H1 (cell line): ENCODE data around the gene FBXO34. TPM values are rescaled to one million over a fixed set of nuclear protein-coding genes. Genes with fewer than 3 reads are reported as not detected.

Source experiments
- CTCF ChIA-PET: fragments of 300-600 bp; sonication (Branson Sonifier 250); formaldehyde crosslinking; loops from one replicate; lab custom pipeline; 2021; ENCODE audit not compliant: partially characterized antibody; lab: Charles Lee
- POLR2A ChIA-PET: fragments of 300-600 bp; sonication (Branson Sonifier 250); formaldehyde crosslinking; loops from one replicate; lab custom pipeline; 2021; ENCODE audit warnings: inconsistent platforms; ENCODE audit not compliant: partially characterized antibody; lab: Charles Lee
- DNase-seq, 2 experiments: peaks; one replicate each; pipeline versions ENCODE4 v3.0.0 to v3.0.0-alpha.2; 2010 to 2022; ENCODE audit warnings: low spot score in 2 of 2, low read depth in 1 of 2, mixed read lengths in 1 of 2
- FAIRE-seq: peaks from 2 replicates; lab custom pipeline; 2011; peaks lifted over from hg19 to GRCh38; lab: Jason Lieb, UNC
- H2AFZ ChIP-seq: 2 replicates; pipeline ENCODE4 v1.8.1; 2012; ENCODE audit warnings: low read length, inconsistent platforms
- H2AK5ac ChIP-seq: 2 replicates; pipeline ENCODE4 v1.6.1; 2013; ENCODE audit warnings: low read depth, low read length
- H2BK120ac ChIP-seq: replicated peaks from 2 replicates; pipeline ENCODE3; 2013; ENCODE audit warnings: low read depth, low read length, inconsistent platforms
- H2BK12ac ChIP-seq: 2 replicates; pipeline ENCODE4 v1.6.1; 2013; ENCODE audit warnings: low read depth, low read length
- H2BK15ac ChIP-seq: 2 replicates; pipeline ENCODE4 v1.6.1; 2013; ENCODE audit warnings: low read length
- H2BK20ac ChIP-seq: 2 replicates; pipeline ENCODE4 v1.6.1; 2013; ENCODE audit warnings: low read length
- H2BK5ac ChIP-seq: 2 replicates; pipeline ENCODE4 v1.6.1; 2013; ENCODE audit warnings: low read depth, low read length
- H3K14ac ChIP-seq: 2 replicates; pipeline ENCODE4 v1.6.1; 2013; ENCODE audit warnings: inconsistent platforms; ENCODE audit not compliant: insufficient read length
- H3K18ac ChIP-seq: 2 replicates; pipeline ENCODE4 v1.6.1; 2013; ENCODE audit warnings: low read length; ENCODE audit errors: extremely low read depth
- H3K23ac ChIP-seq: 2 replicates; pipeline ENCODE4 v1.6.1; 2013; ENCODE audit warnings: inconsistent platforms; ENCODE audit not compliant: insufficient read length
- H3K23me2 ChIP-seq: 2 replicates; pipeline ENCODE4 v1.6.1; 2013; ENCODE audit warnings: low read depth, low read length
- H3K27ac ChIP-seq: 2 replicates; pipeline ENCODE4 v1.6.1; 2011; ENCODE audit warnings: low read depth, low read length, inconsistent platforms
- H3K27me3 ChIP-seq, 4 experiments: replicated peaks in 1 of 4; 1 replicate in 1 of 4; 2 replicates in 3 of 4; pipeline versions ENCODE4 v1.6.1 to v1.8.1; 2011 to 2013; ENCODE audit warnings: low read length in 3 of 4, mild to moderate bottlenecking in 3 of 4, inconsistent platforms in 2 of 4, mixed read lengths in 2 of 4, moderate library complexity in 1 of 4; ENCODE audit not compliant: control insufficient read depth in 3 of 4, insufficient read depth in 3 of 4; ENCODE audit errors: extremely low read depth in 1 of 4
- H3K36me3 ChIP-seq, 4 experiments: 2 replicates each; pipeline versions ENCODE4 v1.6.1 to v1.8.1; 2011 to 2013; ENCODE audit warnings: mild to moderate bottlenecking in 4 of 4, low read length in 3 of 4, moderate library complexity in 2 of 4, control low read depth in 1 of 4, inconsistent platforms in 1 of 4; ENCODE audit not compliant: insufficient read depth in 4 of 4, control insufficient read depth in 2 of 4
- H3K4ac ChIP-seq: replicated peaks from 2 replicates; pipeline ENCODE3; 2013; ENCODE audit warnings: low read length, low read depth, mixed read lengths, inconsistent platforms; ENCODE audit not compliant: insufficient read length
- H3K4me1 ChIP-seq, 4 experiments: replicated peaks in 1 of 4; 1 replicate in 1 of 4; 2 replicates in 3 of 4; pipeline versions ENCODE4 v1.6.1 to v1.8.1; 2011 to 2013; ENCODE audit warnings: low read length in 3 of 4, inconsistent platforms in 2 of 4, mixed read lengths in 1 of 4; ENCODE audit not compliant: insufficient read depth in 4 of 4, control insufficient read depth in 3 of 4
- H3K4me2 ChIP-seq, 2 experiments: 2 replicates each; pipeline versions ENCODE4 v1.6.1 to v1.8.1; 2011 to 2013; ENCODE audit warnings: low read depth in 2 of 2, low read length in 2 of 2, control low read depth in 1 of 2, inconsistent platforms in 1 of 2, mild to moderate bottlenecking in 1 of 2; ENCODE audit not compliant: insufficient read depth in 1 of 2
- H3K4me3 ChIP-seq, 4 experiments: fragments of 200-600, 300-600 bp in 1 of 4; sonication (generic), shearing (Covaris generic), sonication (Bioruptor Twin) in 1 of 4; 2 replicates each; pipeline versions ENCODE4 v1.5.1 to v1.8.1; 2011 to 2016; ENCODE audit warnings: low read length in 4 of 4, low read depth in 3 of 4, control low read depth in 2 of 4, inconsistent platforms in 2 of 4, mild to moderate bottlenecking in 2 of 4, mixed read lengths in 1 of 4, moderate library complexity in 1 of 4; ENCODE audit not compliant: insufficient read depth in 2 of 4; ENCODE audit errors: extremely low read depth in 1 of 4
- H3K56ac ChIP-seq: replicated peaks from 2 replicates; pipeline ENCODE3; 2013; ENCODE audit warnings: low read depth, mild to moderate bottlenecking, mixed read lengths, low read length, inconsistent platforms; ENCODE audit not compliant: insufficient read length
- H3K79me1 ChIP-seq: 2 replicates; pipeline ENCODE4 v1.6.1; 2013; ENCODE audit warnings: low read depth, low read length, control low read depth
- H3K79me2 ChIP-seq, 2 experiments: 2 replicates each; pipeline versions ENCODE4 v1.6.1 to v1.8.1; 2012 to 2013; ENCODE audit warnings: low read length in 2 of 2, mild to moderate bottlenecking in 2 of 2, inconsistent platforms in 1 of 2; ENCODE audit not compliant: insufficient read depth in 2 of 2, control insufficient read depth in 1 of 2
- H3K9ac ChIP-seq, 4 experiments: replicated peaks in 1 of 4; 1 replicate in 1 of 4; 2 replicates in 3 of 4; pipeline versions ENCODE4 v1.6.1 to v1.8.1; 2011 to 2013; ENCODE audit warnings: low read depth in 3 of 4, low read length in 3 of 4, control low read depth in 2 of 4, mild to moderate bottlenecking in 2 of 4, moderate library complexity in 2 of 4, inconsistent platforms in 1 of 4; ENCODE audit errors: extremely low read depth in 1 of 4
- H3K9me3 ChIP-seq, 2 experiments: 2 replicates each; pipeline versions ENCODE4 v1.6.1 to v1.8.1; 2012 to 2013; ENCODE audit warnings: mild to moderate bottlenecking in 2 of 2, moderate library complexity in 2 of 2, control low read depth in 1 of 2, inconsistent platforms in 1 of 2, low read depth in 1 of 2, low read length in 1 of 2, mixed read lengths in 1 of 2; ENCODE audit not compliant: insufficient read depth in 2 of 2
- H4K20me1 ChIP-seq, 2 experiments: replicated peaks in 1 of 2; 2 replicates each; pipeline versions ENCODE3 to v1.8.1; 2011 to 2013; ENCODE audit warnings: inconsistent platforms in 2 of 2, low read length in 2 of 2, mild to moderate bottlenecking in 1 of 2; ENCODE audit not compliant: insufficient read depth in 2 of 2, control insufficient read depth in 1 of 2
- H4K5ac ChIP-seq: 2 replicates; pipeline ENCODE4 v1.6.1; 2013; ENCODE audit warnings: low read length, low read depth, mixed read lengths, inconsistent platforms; ENCODE audit not compliant: insufficient read length
- H4K8ac ChIP-seq: 2 replicates; pipeline ENCODE4 v1.8.0; 2013; ENCODE audit warnings: mild to moderate bottlenecking, moderate library complexity, low read length, inconsistent platforms; ENCODE audit not compliant: insufficient read depth; ENCODE audit errors: extremely low read depth
- H4K91ac ChIP-seq: replicated peaks from 2 replicates; pipeline ENCODE3; 2013; ENCODE audit warnings: low read length, mixed read lengths, inconsistent platforms; ENCODE audit not compliant: insufficient read length
- ASH2L ChIP-seq: fragments of 200-600, 300-600 bp; sonication (generic); IDR thresholded peaks from one replicate; pipeline ENCODE4 v1.7.1; 2017; ENCODE audit warnings: low read length
- BACH1 ChIP-seq: IDR thresholded peaks from 2 replicates; pipeline ENCODE4 v1.6.1; 2012; ENCODE audit warnings: low read length, improper control_type of control experiment
- CHD2 ChIP-seq: IDR thresholded peaks from 2 replicates; pipeline ENCODE4 v1.6.1; 2012; ENCODE audit warnings: low read length, improper control_type of control experiment
- CTCF ChIP-seq, 3 experiments: IDR thresholded peaks; 1 replicate in 2 of 3; 2 replicates in 1 of 3; pipeline versions ENCODE4 v1.5.1 to v1.6.1; 2011; ENCODE audit warnings: low read length in 3 of 3, mild to moderate bottlenecking in 3 of 3, inconsistent platforms in 2 of 3, low read depth in 1 of 3, moderate library complexity in 1 of 3; ENCODE audit not compliant: insufficient read depth in 1 of 3; ENCODE audit errors: control extremely low read depth in 1 of 3
- EGR1 ChIP-seq: IDR thresholded peaks from 2 replicates; pipeline ENCODE4 v1.6.1; 2011; ENCODE audit warnings: low read depth, low read length, borderline replicate concordance
- FOSL1 ChIP-seq: IDR thresholded peaks from 2 replicates; pipeline ENCODE4 v1.6.1; 2011; ENCODE audit warnings: mild to moderate bottlenecking, low read depth, low read length, moderate library complexity; ENCODE audit not compliant: insufficient read depth
- GTF2F1 ChIP-seq: IDR thresholded peaks from 2 replicates; pipeline ENCODE4 v1.6.1; 2012; ENCODE audit warnings: low read depth, low read length, improper control_type of control experiment, borderline replicate concordance
- JUND ChIP-seq: IDR thresholded peaks from 2 replicates; pipeline ENCODE4 v1.6.1; 2011; ENCODE audit warnings: mild to moderate bottlenecking, improper control_type of control experiment, low read length
- SP2 ChIP-seq: IDR thresholded peaks from 2 replicates; pipeline ENCODE4 v1.6.1; 2012; ENCODE audit warnings: mild to moderate bottlenecking, low read length, inconsistent platforms
- TAF1 ChIP-seq: IDR thresholded peaks from 2 replicates; pipeline ENCODE4 v1.6.1; 2011; ENCODE audit warnings: mild to moderate bottlenecking, low read depth, low read length
- TAF7 ChIP-seq: optimal IDR thresholded peaks from 2 replicates; pipeline ENCODE3; 2011; ENCODE audit warnings: low read depth, mild to moderate bottlenecking, inconsistent platforms, low read length, moderate library complexity, borderline replicate concordance
- ZNF274 ChIP-seq: IDR thresholded peaks from 2 replicates; pipeline ENCODE4 v1.7.0; 2012; ENCODE audit warnings: low read length, borderline replicate concordance; ENCODE audit errors: extremely low read depth
- WGBS, 2 experiments: shearing (Covaris generic) in 1 of 2; methylation state at CpG; one replicate each; pipeline versions ENCODE4 v1.1.6 to v1.1.7; 2013 to 2015; ENCODE audit warnings: low lambda C conversion rate in 2 of 2, mixed read lengths in 2 of 2, inconsistent platforms in 1 of 2, low coverage in 1 of 2, missing lambda C conversion rate in 1 of 2; ENCODE audit not compliant: insufficient replicate concordance in 2 of 2, insufficient coverage in 1 of 2, insufficient read length in 1 of 2; ENCODE audit errors: extremely low coverage in 1 of 2, missing lambda C conversion rate in 1 of 2; 5-methylcytosine and 5-hydroxymethylcytosine counted together
- polyA plus RNA-seq, 7 experiments: library from polyadenylated mRNA; depleted of rRNA in 3 of 7; stranded (reverse) in 5 of 7; unstranded in 2 of 7; fragments of >200 nt in 5 of 7; fragments of 200-250 nt in 2 of 7; gene quantifications; 1 replicate in 5 of 7; 2 replicates in 1 of 7; 4 replicates in 1 of 7; pipeline versions ENCODE4 v1.2.1 to v1.2.3, GENCODE V29; 2011 to 2013; ENCODE audit warnings: missing spikeins in 2 of 7, mixed read lengths in 2 of 7
- total RNA-seq: library from RNA; stranded (reverse); fragmentation: NEBNext Ultra II Directional; extraction: Animal tissue kit (Norgen Biotek cat#: 25700); gene quantifications from 2 replicates; pipeline ENCODE4 v1.2.1, GENCODE V29; 2021

Gene FBXO34
- total and polyA plus RNA-seq, 2 of the 8 experiments (the other 6 are each of a cell fraction or from before 2014, with no cell fraction given): 7.0 to 14.4 TPM

- H2AK5ac ChIP-seq: no peak overlapping the region
- H3K9ac ChIP-seq: no peak overlapping the region
- FAIRE-seq (no peak), DNase-seq (no peak)
- POLR2A ChIA-PET: interaction anchor here (1.3 to 1.4 kb wide), 2 partner anchors 9 to 10 kb away, joined by 3 to 4 read pairs; partner anchors contain the start of gene FBXO34
- H2AFZ ChIP-seq: no peak overlapping the region
- no peak overlapping the region for H3K4ac ChIP-seq
- H3K79me1 ChIP-seq: peaks cover 9% of the 10 kb centered on the region
- H4K5ac ChIP-seq: no peak overlapping the region
- H3K4me1 ChIP-seq: no peaks in the 10 kb centered on the region
- H2BK12ac ChIP-seq: no peak overlapping the region
- H3K27me3 ChIP-seq: peaks cover 0 to 1% (median 0%) of the 10 kb centered on the region in 4 experiments; a peak in 1 of 7 replicates
- no peak overlapping the region for H3K18ac ChIP-seq
- no peak overlapping the region for H3K27ac ChIP-seq
- H3K23ac ChIP-seq: no peak overlapping the region
- no peak overlapping the region for H4K91ac ChIP-seq
- no peak overlapping the region for H4K8ac ChIP-seq
- no peaks in the 10 kb centered on the region for H3K9me3 ChIP-seq
- H2BK15ac ChIP-seq: no peak overlapping the region
- no peak overlapping the region for H2BK120ac ChIP-seq
- H3K23me2 ChIP-seq: no peaks in the 10 kb centered on the region; the same call in 1 of the 2 replicates
- no peak overlapping the region for H3K14ac ChIP-seq
- CTCF ChIA-PET: interaction anchor here (0.6 to 1.7 kb wide), 5 partner anchors 9 to 35 kb away, joined by 3 to 6 read pairs (median 3); no protein-coding TSS in a partner anchor
- H3K56ac ChIP-seq: no peak overlapping the region
- peaks cover 0 to 7% of the 10 kb centered on the region in 2 experiments for H4K20me1 ChIP-seq
- 85% methylated on average over 6 of the region's 6 CpGs; no CpG with 5 or more reads in 1 of the 2 experiments for WGBS, 2 experiments
- H3K4me2 ChIP-seq: no peak overlapping the region
- H3K79me2 ChIP-seq: peaks cover 4 to 71% of the 10 kb centered on the region in 2 experiments; a peak in 3 of 4 replicates
- H2BK5ac ChIP-seq: no peak overlapping the region
- no peak overlapping the region for H3K4me3 ChIP-seq
- 0 out of 8 replicates have a peak, but pooled peaks cover 0 to 3% (median 0%) of the 10 kb centered on the region in 4 experiments for H3K36me3 ChIP-seq
- no peak overlapping the region for H2BK20ac ChIP-seq
- TF ChIP-seq TAF1 (no peak), JUND (no peak), TAF7 (no peak), CTCF (IDR thresholded peaks at IDR 0.05; ENCODE audit: control extremely low read depth in 1 of 3, insufficient read depth in 1 of 3, low read depth in 1 of 3, low read length in 3 of 3) (no peak), FOSL1 (no peak), BACH1 (no peak), SP2 (no peak), GTF2F1 (no peak), ZNF274 (no peak), EGR1 (no peak), CHD2 (no peak), ASH2L (no peak)
Measured at GRCh38 chr14:55281316-55281839, 10.2 kb downstream of the FBXO34 start.
